ENCODE measurements around the gene MYO5B. TPM values are rescaled to one million over a fixed set of nuclear protein-coding genes. Genes with fewer than 3 reads are reported as not detected.

MYO5B gene
- total and polyA plus RNA-seq, 9 of the 15 experiments (the other 6 are each of a cell fraction or from before 2014, with no cell fraction given) = 0.07 to 0.42 (median 0.28) TPM

GRCh38 chr18:50155406-50155805, 39.5 kb downstream of the MYO5B start:
- Histone ChIP-seq H3K4me3 (no peak overlapping the region), H3K9ac (ENCODE audit: insufficient read depth in 1 of 2, low read depth in 2 of 2, low read length in 2 of 2) (no peak overlapping the region), H3K9me1 (ENCODE audit: control insufficient read depth, insufficient read depth, low read length) (no peaks in the 10 kb centered on the region), H2AFZ (ENCODE audit: low read depth, low read length) (no peak overlapping the region), H3K4me2 (ENCODE audit: insufficient read depth, low read length) (no peak overlapping the region), H3K36me3 (ENCODE audit: control insufficient read depth, insufficient read depth, low read length) (no peaks in the 10 kb centered on the region), H4K20me1 (replicated peaks; ENCODE audit: control insufficient read depth, insufficient read depth, low read length) (no peaks in the 10 kb centered on the region), H3K27me3 (ENCODE audit: control insufficient read depth in 2 of 2, insufficient read depth in 2 of 2, low read length in 2 of 2) (peaks cover 0 to 12% of the 10 kb centered on the region in 2 experiments; a peak in 2 of 5 replicates), H3K27ac (ENCODE audit: extremely low read depth, low read depth, low read length) (no peak overlapping the region), H3K4me1 (replicated peaks in 1 of 2; ENCODE audit: control insufficient read depth in 2 of 2, insufficient read depth in 2 of 2, low read length in 2 of 2) (no peaks in the 10 kb centered on the region), H3K9me3 (replicated peaks; ENCODE audit: control insufficient read depth, insufficient read depth, low read depth, low read length) (no peaks in the 10 kb centered on the region), H3K79me2 (ENCODE audit: control insufficient read depth, insufficient read depth, low read length) (no peaks in the 10 kb centered on the region)
- in situ Hi-C loops (cut with MboI) (no loop called here), intact Hi-C loops (cut with micrococcal nuclease) (no loop called here)
- FAIRE-seq (no peak), DNase-seq (ENCODE audit: extremely low read depth in 1 of 4, low spot score in 3 of 4) (no peak), ATAC-seq (no peak)
- WGBS (ENCODE audit: insufficient coverage, low coverage, missing lambda C conversion rate) = 6% methylated on average over 2 of the region's 2 CpGs
- BruUV-seq (replicated peaks) = no TSS peak
- ChIA-PET CTCF (ENCODE audit: low intra/inter-chr PET ratio) (no interaction called here), POLR2A (no interaction called here)
- TF ChIP-seq NFE2 (IDR thresholded peaks at IDR 0.05; ENCODE audit: low read depth) (no peak), NFIX (CRISPR knock-in tag; IDR thresholded peaks at IDR 0.05; ENCODE audit: low read depth) (no peak), SMARCA4 (IDR thresholded peaks at IDR 0.05) (no peak), MIER1 (IDR thresholded peaks at IDR 0.05; ENCODE audit: low read depth) (no peak), ZBED1 (IDR thresholded peaks at IDR 0.05) (no peak), ZNF668 (CRISPR knock-in tag; IDR thresholded peaks at IDR 0.05) (no peak), ZFP91 (CRISPR knock-in tag; IDR thresholded peaks at IDR 0.05) (no peak), CTCFL (IDR thresholded peaks at IDR 0.05; ENCODE audit: borderline replicate concordance, insufficient read depth, low read depth, low read length, poor library complexity, severe bottlenecking) (no peak), ZNF655 (CRISPR knock-in tag; IDR thresholded peaks at IDR 0.05) (no peak)
